IMR-90 (cell line): ENCODE results near the gene DENND5A.
"Not testable (repeated sequence)": the region's sequence is repeated elsewhere in the genome, so short reads cannot be mapped to it uniquely, and the experiment has no call there.

Experiments
- POLR2A ChIP-seq: IDR thresholded peaks from 2 replicates; pipeline ENCODE4 v1.6.1; 2012; ENCODE audit warnings: mild to moderate bottlenecking, low read depth, low read length
- TF ChIP-seq, protein P1 (sequence below): conservative IDR thresholded peaks from 2 replicates; pipeline ENCODE4 v1.5.1; 2012; ENCODE audit warnings: mild to moderate bottlenecking, low read depth, low read length, improper control_type of control experiment

DNA sequence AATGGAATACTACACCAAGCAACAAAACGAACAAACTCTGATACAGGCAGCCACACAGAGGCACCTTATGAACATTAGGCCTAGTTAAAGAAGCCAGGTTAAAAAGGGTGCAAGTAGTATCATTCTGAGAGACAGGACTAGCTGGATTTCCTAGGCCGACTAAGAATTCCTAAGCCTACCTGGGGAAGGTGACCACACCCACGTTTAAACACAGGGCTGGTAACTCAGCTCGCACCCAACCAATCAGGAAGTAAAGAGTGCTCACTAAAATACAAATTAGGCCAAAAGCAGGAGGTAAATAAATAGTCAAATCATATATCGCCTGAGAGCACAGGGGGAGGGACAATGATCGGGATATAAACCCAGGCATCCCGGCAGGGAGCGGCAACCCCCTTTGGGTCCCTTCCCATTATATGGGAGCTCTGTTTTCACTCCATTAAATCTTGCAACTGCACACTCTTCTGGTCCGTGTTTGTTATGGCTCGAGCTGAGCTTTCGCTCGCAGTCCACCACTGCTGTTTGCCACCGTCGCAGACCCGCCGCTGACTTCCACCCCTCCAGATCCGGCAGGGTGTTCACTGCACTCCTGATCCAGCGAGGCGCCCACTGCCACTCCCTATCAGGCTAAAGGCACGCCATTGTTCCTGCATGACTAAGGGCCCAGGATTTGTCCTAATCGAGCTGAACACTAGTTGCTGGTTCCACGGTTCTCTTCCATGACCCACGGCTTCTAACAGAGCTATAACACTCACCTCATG is 167.8 kb downstream of the DENND5A start:
- TF ChIP-seq, protein P1, sequence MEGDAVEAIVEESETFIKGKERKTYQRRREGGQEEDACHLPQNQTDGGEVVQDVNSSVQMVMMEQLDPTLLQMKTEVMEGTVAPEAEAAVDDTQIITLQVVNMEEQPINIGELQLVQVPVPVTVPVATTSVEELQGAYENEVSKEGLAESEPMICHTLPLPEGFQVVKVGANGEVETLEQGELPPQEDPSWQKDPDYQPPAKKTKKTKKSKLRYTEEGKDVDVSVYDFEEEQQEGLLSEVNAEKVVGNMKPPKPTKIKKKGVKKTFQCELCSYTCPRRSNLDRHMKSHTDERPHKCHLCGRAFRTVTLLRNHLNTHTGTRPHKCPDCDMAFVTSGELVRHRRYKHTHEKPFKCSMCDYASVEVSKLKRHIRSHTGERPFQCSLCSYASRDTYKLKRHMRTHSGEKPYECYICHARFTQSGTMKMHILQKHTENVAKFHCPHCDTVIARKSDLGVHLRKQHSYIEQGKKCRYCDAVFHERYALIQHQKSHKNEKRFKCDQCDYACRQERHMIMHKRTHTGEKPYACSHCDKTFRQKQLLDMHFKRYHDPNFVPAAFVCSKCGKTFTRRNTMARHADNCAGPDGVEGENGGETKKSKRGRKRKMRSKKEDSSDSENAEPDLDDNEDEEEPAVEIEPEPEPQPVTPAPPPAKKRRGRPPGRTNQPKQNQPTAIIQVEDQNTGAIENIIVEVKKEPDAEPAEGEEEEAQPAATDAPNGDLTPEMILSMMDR: not testable (repeated sequence)
- TF ChIP-seq POLR2A: not testable (repeated sequence)
